ENCODE measurements around the gene UPK1A.
"Not testable (repeated sequence)": the region's sequence is repeated elsewhere in the genome, so short reads cannot be mapped to it uniquely, and the experiment has no call there.

The UPK1A gene

GRCh38 chr19:35713904-35714495 lies 47.7 kb downstream of the UPK1A start:
- no peak overlapping the region for H3K4me3 ChIP-seq (ENCODE audit: low read depth, low read length)

GRCh38 chr19:35714601-35715354 lies 48.5 kb downstream of the UPK1A start:
- no peak overlapping the region for H3K4me3 ChIP-seq (ENCODE audit: low read depth, low read length)
- DNase-seq (ENCODE audit: low read depth): no peak

More at GRCh38 chr19:35713904-35714495, 47.7 kb downstream of the UPK1A start:
- no peak for DNase-seq (ENCODE audit: low read depth)

GRCh38 chr19:35715355-35715809 lies 49.1 kb downstream of the UPK1A start:
- DNase-seq (ENCODE audit: low read depth): no peak
- no peak overlapping the region for H3K4me3 ChIP-seq (ENCODE audit: low read depth, low read length)

GRCh38 chr19:35715981-35716800 lies 49.9 kb downstream of the UPK1A start:
- no peak for DNase-seq (ENCODE audit: low read depth)

GRCh38 chr19:35716801-35717664 lies 50.7 kb downstream of the UPK1A start:
- peak; percentile 84 for DNase-seq (ENCODE audit: low read depth)
- H3K4me3 ChIP-seq (ENCODE audit: low read depth, low read length): peak overlapping the region; percentile 84

More at GRCh38 chr19:35715981-35716800, 49.9 kb downstream of the UPK1A start:
- H3K4me3 ChIP-seq (ENCODE audit: low read depth, low read length): peak overlapping the region; percentile 84

- DNase-seq (ENCODE audit: low read depth): no peak
- peak within 1 kb of the TSS; percentile 84 for H3K4me3 ChIP-seq (ENCODE audit: low read depth, low read length)
Measured at GRCh38 chr19:35717665-35718344, 51.5 kb downstream of the UPK1A start, which contains the start of gene KMT2B. TSS of gene KMT2B (plus strand) at chr19:35718003. CDS start at chr19:35718019, 16 bp downstream.

- peak overlapping the region; percentile 72 for H3K4me3 ChIP-seq (ENCODE audit: low read depth, low read length)
- DNase-seq (ENCODE audit: low read depth): no peak
Measured at GRCh38 chr19:35718345-35719041, 52.2 kb downstream of the UPK1A start.

GRCh38 chr19:35719402-35720162 lies 53.3 kb downstream of the UPK1A start:
- DNase-seq (ENCODE audit: low read depth): no peak
- peak overlapping the region; percentile 72 for H3K4me3 ChIP-seq (ENCODE audit: low read depth, low read length)

- no peak for DNase-seq (ENCODE audit: low read depth)
- no peak overlapping the region for H3K4me3 ChIP-seq (ENCODE audit: low read depth, low read length)
Measured at GRCh38 chr19:35720163-35720524, 53.8 kb downstream of the UPK1A start.

GRCh38 chr19:35720648-35721047 lies 54.3 kb downstream of the UPK1A start:
- no peak overlapping the region for H3K4me3 ChIP-seq (ENCODE audit: low read depth, low read length)
- no peak for DNase-seq (ENCODE audit: low read depth)

- DNase-seq (ENCODE audit: low read depth): no peak
Measured at GRCh38 chr19:35721374-35721773, 55.1 kb downstream of the UPK1A start.

GRCh38 chr19:35722461-35722860 lies 56.1 kb downstream of the UPK1A start:
- DNase-seq (ENCODE audit: low read depth): no peak
- H3K4me3 ChIP-seq (ENCODE audit: low read depth, low read length): no peak overlapping the region

More at GRCh38 chr19:35721374-35721773, 55.1 kb downstream of the UPK1A start:
- H3K4me3 ChIP-seq (ENCODE audit: low read depth, low read length): no peak overlapping the region

- no peak for DNase-seq (ENCODE audit: low read depth)
- no peak overlapping the region for H3K4me3 ChIP-seq (ENCODE audit: low read depth, low read length)
Measured at GRCh38 chr19:35722897-35723296, 56.6 kb downstream of the UPK1A start.

- no peak for DNase-seq (ENCODE audit: low read depth)
- H3K4me3 ChIP-seq (ENCODE audit: low read depth, low read length): no peak overlapping the region
Measured at GRCh38 chr19:35723671-35724070, 57.4 kb downstream of the UPK1A start.

- H3K4me3 ChIP-seq (ENCODE audit: low read depth, low read length); DNase-seq (ENCODE audit: low read depth): not testable (repeated sequence)
Measured at GRCh38 chr19:35724132-35724531, 57.8 kb downstream of the UPK1A start.

- H3K4me3 ChIP-seq (ENCODE audit: low read depth, low read length): no peak overlapping the region
- DNase-seq (ENCODE audit: low read depth): no peak
Measured at GRCh38 chr19:35724560-35724959, 58.2 kb downstream of the UPK1A start.

GRCh38 chr19:35725216-35725861 lies 59.0 kb downstream of the UPK1A start:
- no peak overlapping the region for H3K4me3 ChIP-seq (ENCODE audit: low read depth, low read length)

More at GRCh38 chr19:35725216-35725861, 59.0 kb downstream of the UPK1A start:
- DNase-seq (ENCODE audit: low read depth): no peak
